DMS114 treated with DMSO at 0.1 percent for 48 hours (cell line): ENCODE measurements around the gene PRKAG2.

Experiments used
- DNase-seq: peaks from one replicate; lab custom pipeline; 2025; ENCODE audit not compliant: unreplicated experiment; lab: John Stamatoyannopoulos, UW

PRKAG2 gene

DNA sequence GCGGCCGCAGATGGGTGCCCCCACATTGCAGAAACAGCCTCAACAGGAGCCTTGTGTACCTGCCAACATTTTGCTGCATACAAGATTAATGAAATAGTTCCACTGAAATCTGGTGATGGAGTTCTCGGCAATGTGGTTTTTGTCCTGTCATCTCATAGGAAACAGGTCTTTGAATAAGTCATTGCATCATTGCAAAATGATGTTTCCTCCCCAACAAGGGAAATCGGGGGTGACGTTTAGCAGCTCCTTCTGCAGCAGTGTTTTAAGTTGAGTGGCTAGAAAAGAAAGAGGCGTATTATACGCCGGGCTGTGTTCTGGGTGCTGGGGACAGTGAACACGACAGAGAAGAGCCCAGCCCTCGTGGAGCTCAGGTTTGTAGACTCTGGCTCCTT lies 177.0 kb downstream of the PRKAG2 start:
- no peak for DNase-seq

DNA sequence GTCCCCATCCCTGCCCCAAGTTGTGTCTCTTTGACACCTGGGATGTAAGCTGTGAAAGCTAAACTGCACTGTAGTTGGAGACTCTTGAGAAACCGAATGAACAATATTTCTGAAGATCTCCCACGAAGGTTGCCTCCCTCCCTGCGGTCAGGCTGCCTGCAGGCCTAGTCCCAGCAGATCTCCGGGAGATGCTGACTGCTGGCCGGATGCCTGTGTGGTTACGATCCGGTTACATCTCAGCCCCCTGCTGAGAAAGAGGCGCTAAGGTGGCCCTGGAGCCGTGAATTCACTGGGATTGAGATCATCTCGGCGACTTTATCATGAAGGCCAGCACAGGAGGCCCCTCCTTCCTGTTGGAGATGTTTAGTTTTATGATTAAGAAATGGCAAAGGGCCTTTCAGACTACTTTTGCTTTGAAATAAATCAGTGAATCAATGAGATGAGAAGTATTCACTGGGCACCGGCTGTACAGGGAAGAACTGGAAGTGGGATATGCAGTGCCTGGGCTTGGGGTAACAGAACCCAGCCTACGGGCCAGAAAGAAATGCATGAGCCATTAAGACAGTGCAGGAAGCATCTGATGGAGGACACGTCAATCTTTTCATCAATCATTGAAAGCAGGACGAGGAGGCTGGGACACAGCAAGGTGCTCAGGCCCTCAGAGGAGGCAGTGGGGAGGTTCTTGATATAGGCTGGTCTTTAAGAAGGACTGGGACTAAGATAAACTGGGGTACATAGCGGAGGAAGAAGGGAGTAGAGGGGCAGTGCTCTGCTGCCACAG lies 177.6 kb downstream of the PRKAG2 start:
- no peak for DNase-seq

DNA sequence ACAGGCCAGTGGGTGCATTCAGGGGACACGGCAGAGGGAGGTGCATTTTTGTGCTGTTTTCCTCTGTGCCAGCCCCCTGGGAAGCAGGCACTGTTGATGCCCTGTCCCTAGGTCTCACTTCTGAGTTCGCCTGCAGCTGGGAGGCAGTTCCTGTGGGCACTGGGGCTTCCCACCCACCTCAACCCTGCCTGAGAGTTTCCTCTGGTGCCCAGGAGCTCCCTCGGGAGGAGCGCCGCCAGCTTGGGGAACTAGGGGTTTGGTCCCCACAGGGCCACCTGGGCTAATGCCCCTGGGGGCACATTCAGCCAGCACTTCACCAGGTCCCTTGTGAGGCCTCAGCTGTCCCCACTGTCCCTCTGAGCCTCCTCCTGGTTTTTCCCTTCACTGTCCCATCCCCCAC lies 179.0 kb downstream of the PRKAG2 start:
- DNase-seq: no peak

DNA sequence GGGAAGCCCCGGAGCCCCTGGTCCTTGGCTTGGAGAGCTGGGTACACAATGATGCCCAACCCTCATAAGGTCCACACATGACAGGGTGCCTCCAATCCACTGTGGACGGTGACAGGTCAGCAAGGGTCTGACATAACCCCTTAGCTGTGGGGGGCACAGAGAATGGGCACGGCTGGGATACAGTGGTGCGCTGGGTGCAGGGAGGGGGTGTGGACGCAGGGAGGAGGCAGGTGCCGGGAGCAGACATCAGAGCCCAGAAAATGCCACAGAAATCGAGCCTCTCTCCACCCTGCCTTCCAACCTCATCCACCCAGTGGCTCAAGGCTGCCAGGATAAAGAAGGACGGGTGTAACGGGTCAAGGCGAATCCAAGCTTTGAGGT lies 179.4 kb downstream of the PRKAG2 start:
- DNase-seq: no peak

DNA sequence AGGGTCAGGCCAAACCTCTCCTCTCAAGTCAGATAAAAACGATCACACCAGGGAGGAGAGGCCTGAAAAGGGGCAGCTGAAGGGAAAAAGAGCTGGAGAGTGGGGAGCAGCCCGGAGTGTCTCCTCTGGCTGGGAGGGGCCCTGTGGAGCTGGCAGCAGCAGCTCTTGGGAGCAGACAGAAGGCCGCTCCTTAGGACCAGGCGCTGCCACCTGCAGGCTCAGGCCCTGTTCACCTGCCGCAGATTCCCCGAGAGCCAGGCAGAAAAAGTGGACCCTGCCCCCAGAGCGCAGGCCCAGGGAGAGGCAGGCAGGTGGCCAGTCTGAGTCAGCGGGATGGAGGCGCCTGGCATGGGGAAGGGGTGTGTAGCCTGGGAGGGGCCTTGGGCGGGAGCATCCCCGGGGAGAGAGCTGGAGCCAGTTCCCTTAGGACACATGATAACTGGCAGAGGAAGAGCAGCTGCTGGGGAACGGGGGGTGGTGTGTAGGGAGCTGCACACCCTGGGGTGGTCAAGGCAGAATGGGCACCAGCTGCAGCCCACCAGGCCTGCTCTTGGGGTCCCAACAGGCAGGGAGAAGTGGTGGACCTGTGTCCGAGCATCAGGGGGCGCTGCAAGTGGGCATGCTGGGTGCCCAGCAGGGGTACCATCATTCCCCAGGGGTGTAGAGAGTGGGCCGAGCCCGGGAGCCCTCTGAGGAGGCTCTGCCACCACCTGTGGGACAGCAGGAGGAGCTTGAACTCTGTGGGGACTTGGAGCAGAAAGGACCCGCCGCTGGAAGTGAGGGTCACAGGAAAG lies 180.0 kb downstream of the PRKAG2 start:
- no peak for DNase-seq

DNA sequence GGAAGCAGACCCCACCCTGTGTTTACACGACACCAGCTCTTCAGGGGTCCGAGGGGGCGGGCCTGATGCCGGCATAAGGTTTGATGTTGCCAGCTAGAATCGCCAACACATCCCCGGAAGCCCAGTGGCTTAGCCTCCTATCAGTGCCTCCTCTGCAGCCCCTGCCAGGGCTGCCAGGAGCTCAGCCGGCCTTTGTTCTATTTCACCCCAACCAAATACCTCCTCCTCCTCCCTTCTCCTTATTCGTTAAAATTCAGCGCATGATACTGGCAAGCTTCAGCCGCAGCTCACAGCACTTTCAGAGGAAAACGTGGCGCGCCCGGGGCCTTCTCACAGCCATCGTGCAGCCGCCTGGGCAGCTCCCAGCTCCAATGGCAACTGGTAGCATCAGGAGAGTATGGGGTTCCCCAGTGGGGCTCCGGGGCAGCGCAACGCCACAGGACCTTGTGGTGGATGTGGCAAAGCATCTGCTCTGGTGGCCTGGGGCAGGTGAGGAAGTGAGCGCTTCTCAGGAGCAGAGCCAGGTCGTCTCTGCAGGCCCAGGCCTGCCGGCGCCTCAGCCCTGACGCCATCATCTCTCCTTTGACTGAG lies 180.9 kb downstream of the PRKAG2 start:
- no peak for DNase-seq

DNA sequence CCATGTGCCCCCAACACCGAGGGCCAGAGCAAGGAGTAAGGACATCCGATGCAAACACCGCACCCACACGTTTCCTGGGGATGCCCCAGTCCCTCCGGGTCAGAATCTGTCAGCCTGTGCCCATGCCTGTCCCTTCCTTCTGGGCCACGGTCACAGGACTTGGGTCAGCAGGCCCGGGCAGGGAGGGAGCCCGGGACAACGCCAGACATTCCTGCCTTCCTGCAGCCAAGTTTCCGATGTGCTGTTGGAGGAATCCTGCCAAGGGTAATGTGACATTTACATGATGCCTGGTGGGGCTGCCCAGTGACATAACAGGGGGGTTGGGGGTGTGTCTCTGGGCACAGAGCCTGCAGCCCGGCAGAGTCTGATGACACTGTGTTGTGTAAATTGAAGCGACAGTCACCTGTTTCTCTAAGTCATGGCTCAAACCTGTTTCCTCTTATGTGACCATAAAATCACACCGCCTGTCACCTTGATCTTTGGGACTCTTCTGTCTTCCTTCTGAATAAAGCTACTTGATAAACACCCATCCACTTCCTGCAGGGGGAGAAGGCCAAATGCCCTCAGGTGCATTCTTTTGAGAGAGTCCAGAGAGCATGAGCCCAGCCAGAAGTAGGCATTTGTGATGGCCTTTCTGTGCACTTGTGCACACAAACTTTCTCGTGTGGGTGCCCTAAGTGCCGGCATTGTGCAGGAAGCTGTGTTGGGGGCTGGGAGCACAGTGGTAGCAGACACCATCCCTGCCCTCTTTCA lies 181.9 kb downstream of the PRKAG2 start:
- no peak for DNase-seq

DNA sequence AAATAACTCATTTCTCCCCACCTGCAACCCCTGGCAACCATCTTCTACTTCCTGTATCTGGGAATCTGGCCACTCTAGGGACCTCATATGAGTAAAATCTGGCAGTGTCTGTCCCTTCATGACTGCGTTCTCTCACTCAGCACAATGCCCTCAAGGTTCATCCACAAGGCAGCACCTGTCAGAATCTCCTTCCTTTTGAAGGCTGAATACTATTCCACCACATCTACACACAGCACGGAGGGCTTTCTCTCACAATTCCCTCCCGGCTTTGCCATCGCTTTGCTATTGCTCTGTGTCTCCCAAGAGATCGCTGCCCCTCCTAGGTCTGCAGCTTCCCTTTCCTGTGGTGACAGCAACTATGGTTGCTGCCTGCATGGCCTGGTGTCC lies 182.5 kb downstream of the PRKAG2 start:
- DNase-seq: no peak

DNA sequence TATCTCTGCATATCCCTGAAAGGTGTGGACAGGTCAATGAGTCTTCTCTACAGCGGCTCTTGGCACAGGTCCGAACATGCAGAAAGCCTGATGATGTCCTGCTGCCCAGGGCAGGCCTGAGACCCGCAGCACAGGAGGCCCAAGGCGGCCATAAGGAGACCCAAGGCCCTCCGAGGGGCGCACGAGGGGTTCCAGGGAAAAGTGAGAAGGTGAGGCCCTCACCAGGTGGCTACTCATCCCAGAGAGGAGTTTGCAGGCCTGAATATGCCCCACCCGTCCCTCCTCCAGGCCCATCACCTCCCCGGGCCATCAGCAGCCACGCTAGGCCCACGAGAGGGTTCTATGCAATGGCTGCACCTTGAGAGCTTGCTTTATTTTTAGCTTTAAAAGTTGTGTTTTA lies 183.8 kb downstream of the PRKAG2 start:
- DNase-seq: no peak

DNA sequence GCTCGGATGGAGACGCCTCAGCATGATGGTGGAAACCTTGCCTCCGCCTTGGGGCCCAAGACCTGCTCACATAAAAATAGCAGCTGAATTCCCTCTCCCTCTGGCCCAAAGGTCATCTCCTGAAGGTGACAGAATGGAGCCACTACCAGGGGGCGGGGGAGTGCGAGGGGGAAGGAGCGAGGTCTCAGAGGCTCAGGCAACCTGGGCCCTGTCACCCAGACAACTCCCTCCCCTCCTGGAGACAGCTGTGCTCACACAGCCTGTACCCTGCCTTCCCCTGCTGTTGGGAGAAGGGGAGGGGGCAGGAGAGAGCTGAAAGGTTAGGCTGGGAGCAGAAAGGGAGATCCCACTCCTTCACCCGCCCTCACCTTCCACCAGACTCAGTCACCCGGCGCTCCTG lies 184.2 kb downstream of the PRKAG2 start:
- DNase-seq: no peak

DNA sequence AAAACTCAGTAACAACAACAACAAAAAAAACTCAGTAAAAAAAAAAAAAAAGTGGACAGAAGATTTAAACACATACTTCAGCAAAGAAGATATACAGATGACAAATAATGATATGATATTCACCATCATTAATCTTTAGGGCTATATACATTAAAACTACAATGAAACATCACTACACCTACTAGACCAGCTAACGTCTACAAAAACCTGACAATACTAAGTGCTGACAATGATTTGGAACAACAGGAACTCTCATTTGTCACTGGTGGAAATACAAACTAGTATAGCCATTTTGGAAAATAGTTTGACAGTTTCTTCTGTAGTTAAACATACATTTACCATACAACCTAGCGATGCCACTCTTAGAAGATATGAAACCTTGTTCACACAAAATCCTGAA lies 185.5 kb downstream of the PRKAG2 start:
- DNase-seq: no peak

DNA sequence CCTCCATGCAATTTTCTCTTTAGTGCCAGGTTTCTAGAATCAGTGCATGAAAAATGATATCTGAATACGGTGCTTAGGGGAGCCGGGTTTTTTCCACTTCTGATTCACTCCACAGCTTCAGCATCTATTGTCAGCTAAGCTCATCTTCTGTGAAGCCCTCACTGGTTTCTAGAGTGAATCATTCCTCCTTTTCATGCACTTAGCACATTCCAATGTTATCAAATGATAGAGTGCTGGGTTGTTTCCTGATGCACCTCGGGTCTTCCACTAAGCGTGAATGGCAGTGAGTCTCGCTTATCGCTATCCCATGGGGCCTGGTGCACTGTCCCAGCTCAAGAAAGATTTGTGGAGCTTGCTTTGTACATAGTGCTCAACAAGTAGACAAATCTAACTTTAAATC lies 186.3 kb downstream of the PRKAG2 start:
- no peak for DNase-seq

DNA sequence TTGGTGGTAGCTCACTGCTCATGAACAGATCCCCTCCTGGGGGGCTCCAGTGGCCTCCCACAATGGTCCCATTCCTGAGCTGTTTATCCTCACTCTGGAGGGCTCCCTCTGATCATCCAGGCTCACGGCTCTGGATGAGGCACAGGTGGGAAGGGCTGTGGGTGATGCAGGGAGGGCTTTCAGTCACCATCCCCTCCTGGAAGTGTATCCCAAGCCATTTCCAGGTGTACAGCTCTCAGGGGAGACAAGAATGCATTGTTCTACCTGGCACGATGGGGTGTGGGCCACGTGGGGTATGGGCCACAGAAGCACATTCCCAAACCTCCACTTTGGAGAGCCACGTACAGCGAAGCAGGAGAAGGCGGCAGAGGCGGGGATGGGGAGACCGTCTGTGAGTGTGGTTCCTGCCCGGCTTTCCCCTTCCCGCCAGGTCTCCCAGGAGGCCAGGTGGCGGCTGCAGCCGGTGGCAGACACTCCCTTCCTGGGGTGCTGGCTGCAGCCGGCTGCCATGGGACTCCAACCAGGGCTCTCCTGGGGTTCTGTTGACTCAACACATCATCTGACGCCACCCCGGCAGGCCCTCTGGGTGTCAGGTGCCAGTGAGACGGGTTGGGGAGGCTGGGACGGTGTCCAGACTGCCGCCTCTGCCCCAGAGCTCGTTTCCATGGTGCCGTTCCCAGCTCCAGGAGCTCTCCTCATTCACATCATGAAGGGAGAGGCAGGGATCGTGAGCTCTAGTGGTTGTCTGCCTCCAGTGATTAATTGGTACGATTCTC lies 187.5 kb downstream of the PRKAG2 start:
- DNase-seq: no peak

DNA sequence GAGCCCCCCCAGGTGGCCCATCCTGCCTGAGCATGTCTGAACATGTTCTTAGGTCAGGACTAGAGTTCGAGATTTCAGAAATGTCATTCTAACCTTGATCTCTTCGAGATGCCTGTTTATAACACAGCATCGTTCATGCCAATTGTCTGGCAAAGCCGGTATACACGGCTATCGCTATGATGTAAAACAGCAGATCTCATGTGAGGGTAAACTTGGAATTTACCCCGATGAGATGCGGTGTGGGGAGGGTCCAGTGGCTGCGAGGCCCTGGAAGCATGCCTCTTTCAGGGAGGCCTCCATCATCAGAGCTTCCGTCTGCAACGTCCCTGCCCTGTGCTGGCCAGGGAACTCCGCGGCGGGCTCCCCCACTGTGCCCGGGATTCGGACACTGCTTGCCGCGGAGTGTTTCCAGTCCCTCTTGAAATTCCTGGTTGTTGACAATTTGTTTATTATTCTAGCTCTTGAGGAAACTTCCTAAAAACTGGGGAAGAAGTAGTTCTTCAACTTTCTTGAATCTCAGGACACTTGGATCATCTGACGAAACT lies 188.6 kb downstream of the PRKAG2 start:
- DNase-seq: no peak

DNA sequence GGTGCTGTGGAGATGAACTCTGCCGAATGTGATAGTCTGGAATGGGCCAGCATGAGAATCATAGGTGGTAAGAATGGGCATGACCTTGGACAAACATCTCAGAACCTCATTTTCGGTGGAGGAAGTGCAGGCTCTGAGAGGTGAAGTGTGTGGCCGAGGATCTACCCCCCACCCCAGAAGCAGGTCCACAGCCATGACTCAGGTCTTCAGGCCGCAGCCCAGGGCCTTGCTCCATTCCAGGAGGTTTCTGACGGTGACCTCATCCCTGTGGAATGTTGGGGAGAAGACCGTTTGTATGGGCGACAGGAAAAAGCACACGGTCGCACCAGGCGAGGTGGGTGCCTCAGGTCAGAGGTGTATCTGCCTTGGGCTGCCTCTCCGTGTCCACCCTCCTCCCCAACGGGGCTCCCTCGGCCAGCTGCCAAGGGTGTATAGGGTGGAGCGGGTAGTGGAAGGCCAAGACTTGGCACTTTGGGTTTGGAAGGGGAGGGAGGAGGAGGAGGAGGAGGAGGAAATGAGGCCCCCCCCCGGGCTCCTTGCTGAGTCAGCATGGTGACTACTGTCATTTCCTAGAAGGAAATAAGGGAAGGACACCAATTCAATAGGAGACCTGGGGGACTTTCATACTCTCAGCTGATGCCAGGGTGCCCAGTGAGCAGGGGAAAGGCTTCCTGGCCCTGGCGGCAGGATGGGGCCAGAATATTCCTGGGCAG lies 189.2 kb downstream of the PRKAG2 start:
- no peak for DNase-seq

DNA sequence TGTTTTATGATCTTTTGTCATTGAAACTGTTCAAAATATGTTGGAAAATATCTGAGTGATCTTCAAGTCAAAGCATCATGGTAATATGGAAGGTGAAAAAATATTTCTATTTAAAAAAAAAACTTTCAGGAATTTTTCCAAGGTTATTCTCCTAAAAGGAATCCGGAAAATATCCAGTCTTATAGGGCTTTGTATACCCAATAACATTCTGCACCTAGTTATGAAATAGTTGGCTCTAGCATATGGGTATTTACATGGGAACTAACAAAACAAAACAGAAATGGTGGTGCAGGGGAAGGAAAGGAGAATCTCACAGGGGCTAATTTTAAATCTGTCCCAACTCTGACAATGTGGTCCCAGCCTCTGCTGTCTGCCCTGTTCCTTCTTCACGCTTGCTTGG lies 190.1 kb downstream of the PRKAG2 start:
- no peak for DNase-seq

DNA sequence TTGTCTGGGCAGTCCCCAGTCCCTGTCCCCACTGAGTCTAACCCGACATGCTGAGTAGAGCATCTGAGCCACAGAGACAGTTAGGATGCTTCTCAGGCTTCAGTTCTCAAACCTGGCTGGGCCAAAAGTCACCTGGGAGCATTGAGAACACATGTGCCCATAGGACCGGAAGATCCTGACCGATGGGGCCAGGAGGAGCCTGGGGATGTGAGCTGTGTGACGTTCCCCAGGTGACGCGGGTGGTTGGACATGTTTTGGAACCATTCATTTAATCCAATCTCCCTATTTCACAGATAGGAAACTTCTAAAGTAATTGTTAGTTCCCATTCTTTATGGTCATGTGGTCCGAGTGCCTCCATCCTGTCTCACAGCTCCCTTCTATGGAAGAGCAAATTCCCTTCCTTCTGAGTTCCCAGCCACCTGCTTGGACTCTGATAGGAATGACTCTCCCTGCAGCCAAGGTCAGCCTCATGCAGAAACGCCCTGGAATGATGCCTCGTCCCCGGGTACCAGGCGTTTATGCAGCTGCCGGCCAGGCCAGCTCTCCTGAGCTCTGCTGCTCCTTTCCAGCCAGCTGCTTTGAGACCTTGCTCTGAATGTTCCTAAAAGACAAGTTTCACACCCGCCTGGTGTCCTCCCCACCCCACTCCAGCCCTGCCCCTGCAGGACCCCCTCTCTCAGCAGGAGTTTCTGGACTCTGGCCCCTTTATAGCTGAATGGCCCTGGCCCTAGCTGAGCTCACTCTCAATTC lies 190.7 kb downstream of the PRKAG2 start:
- DNase-seq: no peak

DNA sequence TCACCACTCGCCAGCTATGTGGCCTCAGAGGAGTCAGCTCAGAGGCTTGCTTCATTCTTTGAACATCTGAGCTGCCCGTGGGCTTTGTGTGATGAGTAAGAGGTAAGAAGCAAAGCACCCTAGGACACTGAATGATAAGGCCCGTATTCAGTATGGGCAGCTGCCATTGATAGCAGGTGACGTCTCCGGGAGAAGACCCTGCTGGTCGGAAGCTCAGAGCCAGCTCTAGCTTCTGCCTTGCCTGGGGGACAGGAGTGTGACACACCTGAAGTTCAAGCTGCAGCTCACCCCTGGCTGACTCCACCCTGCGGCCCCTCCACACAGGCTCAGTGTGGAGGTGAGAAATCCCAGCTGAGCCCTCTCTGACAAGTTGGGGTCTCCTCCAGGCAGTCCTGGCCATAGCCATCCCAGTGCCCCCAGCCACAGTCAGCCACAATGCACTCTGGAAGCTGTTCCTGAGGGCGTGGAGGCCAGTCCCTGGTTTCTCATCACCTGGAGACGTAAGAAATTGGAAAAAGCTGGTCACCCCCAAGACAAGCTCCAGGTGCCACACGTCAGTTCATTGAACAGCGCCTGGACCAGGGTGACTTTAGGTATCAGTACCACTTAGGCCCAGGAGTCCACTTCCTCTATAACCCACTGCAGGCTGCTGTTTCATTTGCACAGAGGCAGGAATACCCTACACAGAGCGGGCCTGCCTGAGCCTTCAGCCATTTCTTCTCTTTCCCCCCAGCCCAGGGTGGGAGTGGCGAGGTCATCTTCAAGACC lies 192.3 kb downstream of the PRKAG2 start:
- no peak for DNase-seq
